22Rv1 (cell line): ENCODE results near the gene IQGAP2.

Source experiments
- CTCF ChIP-seq: fragments of 450-650 bp; IDR thresholded peaks from 2 replicates; pipeline ENCODE4 v1.5.1; 2017; ENCODE audit warnings: mild to moderate bottlenecking
- ZFX ChIP-seq: fragments of 450-650 bp; IDR thresholded peaks from 2 replicates; pipeline ENCODE4 v1.6.1; 2017; ENCODE audit warnings: antibody characterized with exemption, borderline replicate concordance

GRCh38 chr5:76441890-76442673 is 39.0 kb downstream of the IQGAP2 start:
- TF ChIP-seq CTCF: no peak
- TF ChIP-seq ZFX: no peak
